CD8-positive, alpha-beta memory T cell (primary cell): ENCODE results near the gene BROX. TPM values are rescaled to one million over a fixed set of nuclear protein-coding genes. Genes with fewer than 3 reads are reported as not detected.
"Not testable (repeated sequence)": the region's sequence is repeated elsewhere in the genome, so short reads cannot be mapped to it uniquely, and the experiment has no call there.

Source experiments
- CTCF ChIA-PET: fragments of 350-600 bp; sonication (Branson Sonifier 250); formaldehyde crosslinking; loops from one replicate; lab custom pipeline; 2021; ENCODE audit warnings: antibody characterized with exemption; lab: Charles Lee
- POLR2A ChIA-PET: fragments of 350-600 bp; sonication (Branson Sonifier 250); formaldehyde crosslinking; loops from one replicate; lab custom pipeline; 2021; ENCODE audit warnings: antibody characterized with exemption; lab: Charles Lee
- DNase-seq, 5 donors: peaks; one replicate each; pipeline versions ENCODE4 v3.0.0 to v3.0.0-alpha.2; 2020 to 2022; ENCODE audit warnings: mixed read lengths in 1 of 5
- H3K27ac ChIP-seq: one replicate; pipeline ENCODE4 v1.7.0; 2013; ENCODE audit warnings: low read depth, mild to moderate bottlenecking, low read length, moderate library complexity
- H3K27me3 ChIP-seq: 2 replicates; pipeline ENCODE4 v1.7.0; 2013; ENCODE audit warnings: low read length, mild to moderate bottlenecking; ENCODE audit not compliant: insufficient read depth, poor library complexity, severe bottlenecking
- H3K36me3 ChIP-seq: 2 replicates; pipeline ENCODE4 v1.7.0; 2013; ENCODE audit warnings: mild to moderate bottlenecking, low read length, moderate library complexity; ENCODE audit not compliant: insufficient read depth
- H3K4me1 ChIP-seq: 2 replicates; pipeline ENCODE4 v1.7.0; 2013; ENCODE audit warnings: mild to moderate bottlenecking, low read length, moderate library complexity; ENCODE audit not compliant: insufficient read depth
- H3K4me3 ChIP-seq: 2 replicates; pipeline ENCODE4 v1.7.0; 2013; ENCODE audit warnings: mild to moderate bottlenecking, low read length
- H3K9me3 ChIP-seq: 2 replicates; pipeline ENCODE4 v1.7.0; 2013; ENCODE audit warnings: mild to moderate bottlenecking, low read length
- H3K27ac Mint-ChIP-seq, 8 donors: one replicate each; pipeline ENCODE4 v1.8.0; 2020 to 2021; ENCODE audit warnings: mixed read lengths in 8 of 8, mild to moderate bottlenecking in 6 of 8, inconsistent platforms in 3 of 8, moderate library complexity in 3 of 8
- H3K27me3 Mint-ChIP-seq, 2 donors: one replicate each; pipeline ENCODE4 v1.8.0; 2020 to 2021; ENCODE audit warnings: mixed read lengths in 2 of 2, mild to moderate bottlenecking in 1 of 2, moderate library complexity in 1 of 2
- H3K36me3 Mint-ChIP-seq, 3 donors: one replicate each; pipeline ENCODE4 v1.8.0; 2020 to 2021; ENCODE audit warnings: mixed read lengths in 3 of 3, inconsistent platforms in 1 of 3, mild to moderate bottlenecking in 1 of 3
- H3K4me1 Mint-ChIP-seq, 3 donors: one replicate each; pipeline ENCODE4 v1.8.0; 2020 to 2021; ENCODE audit warnings: mixed read lengths in 3 of 3, inconsistent platforms in 1 of 3, mild to moderate bottlenecking in 1 of 3
- H3K4me3 Mint-ChIP-seq, 7 donors: one replicate each; pipeline ENCODE4 v1.8.0; 2020 to 2021; ENCODE audit warnings: mixed read lengths in 7 of 7, mild to moderate bottlenecking in 6 of 7, moderate library complexity in 4 of 7, inconsistent platforms in 2 of 7
- H3K9me3 Mint-ChIP-seq, 5 donors: one replicate each; pipeline ENCODE4 v1.8.0; 2020 to 2022; ENCODE audit warnings: mixed read lengths in 5 of 5, mild to moderate bottlenecking in 3 of 5, moderate library complexity in 2 of 5, inconsistent platforms in 1 of 5
- polyA plus RNA-seq: library from polyadenylated mRNA; unstranded; fragments of 300-500 nt; fragmentation: Illumina TruSeq; gene quantifications from one replicate; pipeline ENCODE4 v1.2.3, GENCODE V29; 2021
- total RNA-seq, 2 experiments: library from RNA; stranded (reverse); gene quantifications; one replicate each; pipeline ENCODE4 v1.2.3, GENCODE V29; 2021

The BROX gene
- total and polyA plus RNA-seq, 3 experiments from 2014 or later = 15.1 to 47.8 (median 46.9) TPM

DNA sequence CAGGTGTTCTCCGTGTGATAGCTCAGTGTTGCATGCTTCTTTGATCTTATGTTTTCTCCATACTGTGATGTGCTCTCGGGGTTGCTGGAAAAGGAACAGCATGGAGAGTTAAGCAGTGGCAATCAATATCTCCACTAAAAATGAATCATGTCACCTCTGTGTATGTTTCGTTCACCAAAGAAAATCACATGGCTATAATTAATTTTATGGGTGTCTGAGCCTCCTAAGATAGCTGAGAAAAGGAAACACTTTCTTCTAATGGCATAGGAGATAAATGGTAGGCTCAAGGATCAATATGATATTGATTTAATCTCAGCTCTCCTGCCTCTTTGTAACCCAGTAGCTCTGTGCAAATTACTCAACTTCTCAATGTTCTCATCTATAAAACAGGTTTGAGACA, 38.9 kb downstream of the BROX start:
- Mint-ChIP-seq H3K27me3 (peaks cover 2 to 42% of the 10 kb centered on the region in 2 donors), H3K36me3 (no peaks in the 10 kb centered on the region), H3K4me3 (no peak overlapping the region), H3K4me1 (no peaks in the 10 kb centered on the region), H3K9me3 (no peaks in the 10 kb centered on the region), H3K27ac (no peak overlapping the region)
- H3K27me3 ChIP-seq = no peaks in the 10 kb centered on the region
- H3K9me3 ChIP-seq = no peaks in the 10 kb centered on the region
- no peak overlapping the region for H3K4me3 ChIP-seq
- H3K36me3 ChIP-seq = no peaks in the 10 kb centered on the region
- H3K27ac ChIP-seq = no peak overlapping the region
- ChIA-PET CTCF (no interaction called here), POLR2A (no interaction called here)
- no peak for DNase-seq
- no peaks in the 10 kb centered on the region for H3K4me1 ChIP-seq

DNA sequence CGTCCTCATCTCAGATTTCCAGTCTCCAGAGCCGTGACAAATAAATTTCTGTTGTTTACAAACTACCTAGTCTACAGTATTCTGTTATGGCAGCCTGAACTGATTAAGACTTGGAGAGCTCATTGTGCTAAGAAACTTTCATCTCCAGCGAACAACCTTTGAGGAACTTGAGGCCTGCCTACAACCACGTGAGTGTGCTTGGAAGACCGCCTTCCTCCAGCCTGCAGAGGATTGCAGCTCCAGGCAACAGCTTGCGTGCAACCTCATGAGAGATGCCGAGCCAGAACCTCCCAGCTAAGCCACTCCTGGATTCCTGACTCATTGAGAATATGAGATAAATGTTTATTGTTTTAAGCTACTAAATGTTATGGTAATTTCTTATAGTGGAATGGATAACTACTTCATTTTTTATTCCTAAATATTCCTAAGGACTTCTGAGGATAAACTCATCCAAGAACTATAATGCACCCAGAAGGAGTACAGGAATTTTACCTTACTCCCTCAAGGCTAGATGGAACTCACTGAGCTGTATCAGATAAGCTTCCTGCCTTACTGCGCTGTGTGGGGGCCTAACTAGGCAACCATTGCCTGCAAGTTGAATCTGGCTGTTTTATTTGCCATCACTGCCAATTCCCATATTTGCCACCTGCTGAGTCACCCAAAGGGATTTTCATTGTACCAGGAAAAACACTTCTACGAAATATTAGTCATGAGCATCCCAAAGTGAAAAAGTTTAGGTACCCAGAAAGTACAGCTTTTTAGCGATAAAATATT, 42.2 kb downstream of the BROX start:
- no peak for DNase-seq
- H3K9me3 Mint-ChIP-seq = no peaks in the 10 kb centered on the region
- no peaks in the 10 kb centered on the region for H3K36me3 Mint-ChIP-seq
- Histone ChIP-seq H3K4me3 (no peak overlapping the region), H3K9me3 (no peaks in the 10 kb centered on the region), H3K36me3 (no peaks in the 10 kb centered on the region), H3K27me3 (no peaks in the 10 kb centered on the region), H3K4me1 (no peaks in the 10 kb centered on the region), H3K27ac (no peak overlapping the region)
- POLR2A ChIA-PET = no interaction called here
- CTCF ChIA-PET = interaction anchor here (0.6 kb wide), 1 partner anchor 32 kb away, joined by 3 read pairs; no protein-coding TSS in a partner anchor
- no peaks in the 10 kb centered on the region for H3K4me1 Mint-ChIP-seq
- H3K27me3 Mint-ChIP-seq = peaks cover 0 to 32% of the 10 kb centered on the region in 2 donors
- no peak overlapping the region for H3K4me3 Mint-ChIP-seq
- no peak overlapping the region for H3K27ac Mint-ChIP-seq

DNA sequence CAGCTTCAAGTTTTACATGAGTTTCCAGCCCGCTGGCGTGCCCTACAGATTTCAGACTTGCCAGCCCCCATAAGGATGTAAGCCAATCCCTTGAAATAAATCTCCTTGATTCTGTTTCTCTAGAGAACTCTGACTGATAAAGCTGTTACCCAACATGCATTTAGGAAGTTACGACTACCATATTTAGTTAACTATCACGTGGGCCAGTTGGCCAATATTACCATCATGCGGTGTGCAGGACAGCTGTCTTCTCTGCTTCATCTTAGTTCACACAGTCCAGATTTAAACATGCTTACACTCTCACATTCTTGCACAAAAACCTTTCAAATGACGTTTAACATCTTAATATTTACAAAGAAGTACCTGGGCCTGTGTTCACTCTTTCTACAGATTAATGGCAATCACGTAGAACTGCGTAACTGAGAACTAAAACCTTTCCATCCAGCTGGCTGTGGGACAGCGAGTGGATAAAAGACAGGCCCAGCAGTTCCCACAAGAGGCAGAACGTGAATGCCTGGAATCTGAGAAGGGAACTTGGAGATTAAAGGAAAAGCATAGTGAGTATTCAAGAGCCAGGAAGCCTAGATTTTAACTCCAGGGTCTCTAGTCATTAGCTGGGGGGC, 45.4 kb downstream of the BROX start:
- H3K9me3 ChIP-seq = no peaks in the 10 kb centered on the region
- no peak overlapping the region for H3K4me3 Mint-ChIP-seq
- DNase-seq = no peak
- H3K9me3 Mint-ChIP-seq = peaks cover 0 to 6% (median 0%) of the 10 kb centered on the region in 5 donors
- POLR2A ChIA-PET = interaction anchor here (0.6 kb wide), 1 partner anchor 170 kb away, joined by 3 read pairs; no protein-coding TSS in a partner anchor
- H3K27ac Mint-ChIP-seq = no peak overlapping the region
- CTCF ChIA-PET = no interaction called here
- no peak overlapping the region for H3K27ac ChIP-seq
- H3K27me3 Mint-ChIP-seq = peaks cover 0 to 51% of the 10 kb centered on the region in 2 donors
- no peak overlapping the region for H3K4me3 ChIP-seq
- no peaks in the 10 kb centered on the region for H3K27me3 ChIP-seq
- peaks cover 0 to 4% (median 0%) of the 10 kb centered on the region in 3 donors for H3K36me3 Mint-ChIP-seq
- H3K4me1 Mint-ChIP-seq = no peaks in the 10 kb centered on the region
- no peaks in the 10 kb centered on the region for H3K4me1 ChIP-seq
- no peaks in the 10 kb centered on the region for H3K36me3 ChIP-seq

DNA sequence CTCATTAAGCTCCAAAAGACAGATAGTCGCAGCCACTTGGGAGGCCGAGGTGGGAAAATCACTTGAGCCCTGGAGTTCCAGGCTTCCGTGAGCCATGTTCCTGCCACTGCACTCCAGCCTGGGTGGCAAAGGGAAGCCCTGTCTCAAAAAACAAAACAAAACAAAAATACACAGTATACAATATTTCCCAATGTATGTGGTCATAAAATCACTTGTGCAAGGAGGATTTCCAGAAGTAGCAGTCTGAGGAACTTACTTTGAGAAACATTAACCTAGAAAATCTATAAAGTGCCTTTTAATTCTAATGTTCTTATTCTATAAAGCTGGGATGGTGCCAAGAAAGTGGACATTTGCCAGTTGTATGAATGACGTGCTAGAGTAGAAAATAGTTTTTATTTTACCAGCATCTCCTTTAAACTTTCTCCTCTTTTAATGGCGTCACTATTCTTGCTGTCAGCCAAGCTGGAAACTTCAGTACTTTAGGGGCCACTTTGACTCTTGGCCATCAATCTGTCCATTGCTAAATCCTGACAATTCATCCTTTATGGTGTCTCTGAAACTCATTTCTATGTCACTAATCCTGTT, 47.2 kb downstream of the BROX start:
- no peak overlapping the region for H3K4me3 Mint-ChIP-seq
- no peaks in the 10 kb centered on the region for H3K4me1 Mint-ChIP-seq
- Histone ChIP-seq H3K27ac (no peak overlapping the region), H3K36me3 (no peaks in the 10 kb centered on the region), H3K9me3 (no peaks in the 10 kb centered on the region), H3K4me3 (no peak overlapping the region), H3K4me1 (no peaks in the 10 kb centered on the region), H3K27me3 (no peaks in the 10 kb centered on the region)
- H3K27ac Mint-ChIP-seq = no peak overlapping the region
- H3K36me3 Mint-ChIP-seq = peaks cover 0 to 12% (median 0%) of the 10 kb centered on the region in 3 donors
- peaks cover 0 to 8% (median 2%) of the 10 kb centered on the region in 5 donors for H3K9me3 Mint-ChIP-seq
- H3K27me3 Mint-ChIP-seq = peaks cover 7 to 59% of the 10 kb centered on the region in 2 donors
- POLR2A ChIA-PET = no interaction called here
- CTCF ChIA-PET = interaction anchor here (1.2 kb wide), 1 partner anchor 20 kb away, joined by 3 read pairs; no protein-coding TSS in a partner anchor
- DNase-seq = no peak

DNA sequence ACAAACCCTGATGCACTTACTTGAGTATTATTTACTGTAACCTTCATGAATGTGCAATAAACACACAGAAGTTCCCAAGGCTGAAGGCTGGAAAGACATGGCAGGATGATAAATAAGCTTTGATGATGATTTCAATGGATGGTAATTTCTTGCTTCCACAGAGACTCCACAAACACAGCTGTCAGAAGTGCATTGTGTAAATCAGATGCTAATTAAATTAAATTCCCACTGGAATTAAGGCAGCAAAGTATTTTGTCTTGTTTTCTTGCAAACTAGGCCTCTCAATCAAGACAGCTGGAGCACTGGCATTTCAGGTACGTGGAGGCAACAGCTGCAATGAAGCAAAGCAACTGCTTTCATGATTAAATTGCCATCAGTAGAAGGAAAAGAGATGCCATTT, 48.7 kb downstream of the BROX start:
- no peaks in the 10 kb centered on the region for H3K27me3 ChIP-seq
- no peaks in the 10 kb centered on the region for H3K4me1 Mint-ChIP-seq
- CTCF ChIA-PET = no interaction called here
- no peaks in the 10 kb centered on the region for H3K4me1 ChIP-seq
- no peaks in the 10 kb centered on the region for H3K9me3 ChIP-seq
- H3K27me3 Mint-ChIP-seq = peaks cover 9 to 58% of the 10 kb centered on the region in 2 donors
- POLR2A ChIA-PET = no interaction called here
- DNase-seq = no peak
- H3K4me3 Mint-ChIP-seq = no peak overlapping the region
- no peak overlapping the region for H3K27ac ChIP-seq
- no peak overlapping the region for H3K27ac Mint-ChIP-seq
- H3K36me3 Mint-ChIP-seq = peaks cover 0 to 12% (median 0%) of the 10 kb centered on the region in 3 donors
- no peak overlapping the region for H3K4me3 ChIP-seq
- peaks cover 0 to 8% (median 6%) of the 10 kb centered on the region in 5 donors for H3K9me3 Mint-ChIP-seq
- no peaks in the 10 kb centered on the region for H3K36me3 ChIP-seq

DNA sequence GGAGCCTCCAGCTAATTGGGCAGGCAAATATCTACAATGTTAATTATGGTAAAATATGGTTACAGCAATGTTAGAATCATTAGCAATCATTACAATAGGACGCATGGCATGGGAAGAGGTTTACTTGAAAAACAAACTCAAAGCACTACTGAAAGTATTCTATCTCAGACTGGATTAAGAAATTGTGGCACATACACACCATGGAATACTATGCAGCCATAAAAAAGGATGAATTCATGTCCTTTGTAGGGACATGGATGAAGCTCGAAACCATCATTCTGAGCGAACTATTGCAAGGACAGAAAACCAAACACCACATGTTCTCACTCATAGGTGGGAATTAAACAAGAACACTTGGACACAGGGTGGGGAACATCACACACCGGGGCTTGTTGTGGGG, 49.8 kb downstream of the BROX start:
- H3K4me1 Mint-ChIP-seq, H3K36me3 ChIP-seq, H3K9me3 Mint-ChIP-seq, H3K27ac ChIP-seq, H3K4me1 ChIP-seq, H3K27ac Mint-ChIP-seq, H3K27me3 ChIP-seq, H3K4me3 Mint-ChIP-seq, CTCF ChIA-PET, H3K4me3 ChIP-seq, POLR2A ChIA-PET, H3K9me3 ChIP-seq, DNase-seq: not testable (repeated sequence)
- Mint-ChIP-seq H3K36me3 (peaks cover 0 to 12% (median 0%) of the 10 kb centered on the region in 3 donors), H3K27me3 (peaks cover 9 to 53% of the 10 kb centered on the region in 2 donors)

DNA sequence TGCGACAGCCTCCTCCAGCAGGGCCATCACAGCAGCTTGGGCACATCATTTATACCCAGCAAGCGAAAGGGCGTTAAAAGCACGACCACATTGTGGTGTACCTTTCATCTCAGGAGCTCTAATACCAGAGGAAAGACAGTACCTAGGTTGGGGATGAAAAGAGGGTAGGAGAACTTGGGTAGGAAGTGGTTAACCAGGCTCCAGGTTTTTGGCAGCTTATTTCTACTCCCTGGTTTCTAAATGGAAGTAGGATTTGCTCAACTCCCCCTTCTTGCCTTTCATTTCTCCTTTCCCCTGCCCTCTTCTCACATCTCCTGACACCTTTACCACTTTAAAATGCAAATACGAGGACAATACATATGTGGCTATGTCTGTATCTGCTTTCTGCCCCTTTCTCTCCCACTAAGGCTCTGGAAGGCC, 54.8 kb downstream of the BROX start:
- CTCF ChIA-PET = no interaction called here
- Mint-ChIP-seq H3K4me1 (peaks cover 0 to 5% (median 0%) of the 10 kb centered on the region in 3 donors), H3K4me3 (no peak overlapping the region), H3K36me3 (peaks cover 0 to 24% (median 2%) of the 10 kb centered on the region in 3 donors), H3K27me3 (peaks cover 15 to 47% of the 10 kb centered on the region in 2 donors), H3K9me3 (peaks cover 20 to 30% (median 23%) of the 10 kb centered on the region in 5 donors), H3K27ac (no peak overlapping the region)
- Histone ChIP-seq H3K9me3 (no peaks in the 10 kb centered on the region), H3K4me1 (no peaks in the 10 kb centered on the region), H3K4me3 (no peak overlapping the region), H3K27me3 (no peaks in the 10 kb centered on the region), H3K27ac (no peak overlapping the region), H3K36me3 (no peaks in the 10 kb centered on the region)
- POLR2A ChIA-PET = no interaction called here
- no peak for DNase-seq

DNA sequence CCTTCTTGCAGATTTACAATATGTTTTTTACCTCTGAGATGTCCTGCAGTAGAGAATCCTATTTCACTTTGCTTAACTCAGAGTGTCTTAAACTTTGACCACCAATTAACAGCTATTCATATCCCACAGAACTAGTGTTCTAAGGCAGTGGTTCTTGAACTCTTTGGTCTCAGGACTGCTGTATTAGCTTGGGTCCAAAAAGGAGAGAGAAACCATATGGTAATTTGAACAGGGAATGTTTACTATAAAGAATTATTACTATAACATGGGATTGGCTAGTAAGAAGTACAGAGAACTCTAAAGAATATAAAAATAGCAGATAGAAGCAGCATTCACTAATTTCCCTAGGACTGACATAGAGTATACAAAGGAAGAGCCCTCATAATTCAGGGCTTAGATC, 56.2 kb downstream of the BROX start:
- peaks cover 0 to 19% (median 2%) of the 10 kb centered on the region in 3 donors for H3K36me3 Mint-ChIP-seq
- H3K4me3 Mint-ChIP-seq = no peak overlapping the region
- ChIA-PET POLR2A (no interaction called here), CTCF (no interaction called here)
- Histone ChIP-seq H3K9me3 (no peaks in the 10 kb centered on the region), H3K4me3 (no peak overlapping the region), H3K27ac (no peak overlapping the region), H3K27me3 (no peaks in the 10 kb centered on the region), H3K4me1 (no peaks in the 10 kb centered on the region), H3K36me3 (no peaks in the 10 kb centered on the region)
- H3K27me3 Mint-ChIP-seq = peaks cover 17 to 45% of the 10 kb centered on the region in 2 donors
- peaks cover 10 to 16% (median 11%) of the 10 kb centered on the region in 3 donors for H3K4me1 Mint-ChIP-seq
- peaks cover 20 to 30% (median 23%) of the 10 kb centered on the region in 5 donors for H3K9me3 Mint-ChIP-seq
- DNase-seq = no peak
- H3K27ac Mint-ChIP-seq = no peak overlapping the region
